Peyer's patch (tissue), 4 donors: ENCODE measurements around the gene RAPGEFL1.

Experiments used
- CTCF ChIP-seq, 6 experiments: fragments of 450-650 bp in 4 of 6; fragments of 200-600 bp in 2 of 6; sonication (generic) in 1 of 6; IDR thresholded peaks; one replicate each; pipeline ENCODE4 v1.5.1; 2017 to 2019; ENCODE audit warnings: antibody characterized with exemption in 6 of 6, mild to moderate bottlenecking in 3 of 6, moderate library complexity in 1 of 6
- POLR2A ChIP-seq, 2 donors: fragments of 450-650 bp; IDR thresholded peaks; one replicate each; pipeline ENCODE4 v1.5.1; 2017; ENCODE audit warnings: antibody characterized with exemption in 2 of 2, mild to moderate bottlenecking in 2 of 2, moderate library complexity in 2 of 2

GRCh38 chr17:40194821-40195220, 17.6 kb downstream of the RAPGEFL1 start:
- no peak for TF ChIP-seq CTCF (IDR thresholded peaks at IDR 0.05)
- TF ChIP-seq POLR2A (IDR thresholded peaks at IDR 0.05): no peak
